ENCODE results near the gene CXXC4. TPM values are rescaled to one million over a fixed set of nuclear protein-coding genes. Genes with fewer than 3 reads are reported as not detected.

CXXC4 gene
- total RNA-seq, 1 experiment from 2014 or later: 0.54 TPM

- intact Hi-C loops (cut with micrococcal nuclease): no loop called here
- Histone ChIP-seq H3K9me3 (ENCODE audit: control insufficient read depth in 1 of 2, insufficient read depth in 1 of 2, low read depth in 1 of 2, low read length in 2 of 2) (no peaks in the 10 kb centered on the region), H3K36me3 (ENCODE audit: control insufficient read depth in 1 of 2, insufficient read depth in 2 of 2, low read length in 2 of 2) (no peaks in the 10 kb centered on the region), H3K27me3 (ENCODE audit: insufficient read depth, low read length) (no peaks in the 10 kb centered on the region), H3K9ac (ENCODE audit: low read length) (no peak overlapping the region), H3K4me3 (replicated peaks in 1 of 2; ENCODE audit: low read depth in 1 of 2, low read length in 2 of 2) (no peak overlapping the region), H3K79me2 (ENCODE audit: insufficient read depth, low read length) (no peaks in the 10 kb centered on the region), H3K4me1 (ENCODE audit: control insufficient read depth in 1 of 2, insufficient read depth in 2 of 2, low read length in 2 of 2) (no peaks in the 10 kb centered on the region), H2AFZ (ENCODE audit: low read depth, low read length, poor library complexity, severe bottlenecking) (no peak overlapping the region), H3K27ac (ENCODE audit: low read depth, low read length) (no peak overlapping the region), H3K4me2 (ENCODE audit: low read length) (no peak overlapping the region), H3K9me2 (ENCODE audit: insufficient read depth) (no peaks in the 10 kb centered on the region), H4K20me1 (ENCODE audit: insufficient read depth) (no peaks in the 10 kb centered on the region)
- no peak for DNase-seq (ENCODE audit: low read depth, low spot score)
- no TSS peak for BruUV-seq (replicated peaks)
- no peak for TF ChIP-seq EZH2phosphoT487 (IDR thresholded peaks at IDR 0.05; ENCODE audit: borderline replicate concordance)
- no peak for TF ChIP-seq REST (IDR thresholded peaks at IDR 0.05; ENCODE audit: low read depth)
- TF ChIP-seq CBX3 (IDR thresholded peaks at IDR 0.05; ENCODE audit: low read depth): no peak
- no peak for TF ChIP-seq ZBTB33 (IDR thresholded peaks at IDR 0.05; ENCODE audit: extremely low read depth, insufficient replicate concordance, low read length)
- TF ChIP-seq EZH2 (IDR thresholded peaks at IDR 0.05): no peak
- no peak for TF ChIP-seq SP1 (IDR thresholded peaks at IDR 0.05; ENCODE audit: low read depth)
- no peak for TF ChIP-seq SRF (IDR thresholded peaks at IDR 0.05; ENCODE audit: low read depth)
- no peak for TF ChIP-seq EGR1 (IDR thresholded peaks at IDR 0.05; ENCODE audit: low read depth)
- TF ChIP-seq CEBPB (IDR thresholded peaks at IDR 0.05; ENCODE audit: low read depth): no peak
- TF ChIP-seq YY1 (IDR thresholded peaks at IDR 0.05; ENCODE audit: extremely low read depth, insufficient replicate concordance, low read depth, low read length): no peak
- ATAC-seq: no peak
- ChIA-PET RAD21 (ENCODE audit: low non-redundant PET in 1 of 2, low total read pairs in 2 of 2, uncharacterized antibody in 2 of 2, unreplicated experiment in 2 of 2) (no interaction called here), POLR2A (no interaction called here), CTCF (no interaction called here)
Observed at GRCh38 chr4:104447294-104447693, 47.4 kb downstream of the CXXC4 start.

Measured in HCT116 (cell line).